Measurements from ENCODE around the gene SMIM11.

DNA sequence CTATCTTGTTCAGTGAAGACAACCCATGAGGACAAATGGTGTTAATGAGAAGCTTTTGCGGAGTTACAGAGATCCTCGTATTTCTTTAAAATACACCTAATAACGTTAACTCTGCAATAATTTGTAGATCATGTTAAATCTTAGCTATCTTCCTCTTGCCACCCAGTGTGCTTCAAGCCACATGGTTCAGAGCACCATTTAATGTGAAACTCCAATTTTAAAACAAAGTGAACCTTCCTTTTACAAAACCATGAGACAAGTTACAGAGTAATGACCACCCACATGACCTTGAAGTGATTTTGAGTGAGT is 13.2 kb upstream of the SMIM11 start:
- TF ChIP-seq CTCF (IDR thresholded peaks at IDR 0.05), result no peak
- no peak for TF ChIP-seq POLR2A (IDR thresholded peaks at IDR 0.05)
- TF ChIP-seq POLR2AphosphoS5 (IDR thresholded peaks at IDR 0.05), result no peak

All from gastroesophageal sphincter (tissue), 3 donors.